ENCODE data around the gene PTPRK. TPM values are rescaled to one million over a fixed set of nuclear protein-coding genes. Genes with fewer than 3 reads are reported as not detected.

PTPRK gene
- total and polyA plus RNA-seq, 10 of the 15 experiments (the other 5 are each of a cell fraction or from before 2014, with no cell fraction given), result 0.23 to 1.9 (median 0.55) TPM

DNA sequence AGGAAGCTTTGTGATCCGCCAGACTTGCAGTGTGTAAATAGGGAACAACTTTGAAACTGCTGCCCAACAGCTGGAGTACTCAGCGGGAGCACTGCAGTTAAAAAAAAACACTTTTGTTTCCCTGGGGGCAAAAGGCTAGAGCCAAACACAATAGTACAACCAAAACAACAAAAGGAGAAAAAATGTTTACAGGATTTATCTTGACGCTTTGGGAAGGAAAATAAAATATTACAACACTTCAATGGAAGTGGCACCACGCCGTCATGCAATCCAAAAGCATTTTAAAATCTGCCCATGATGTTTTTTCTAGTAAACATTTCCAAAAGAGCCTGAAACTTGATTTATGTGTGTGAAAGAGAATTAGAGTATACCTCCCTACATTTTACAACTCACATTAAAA, 26.0 kb downstream of the PTPRK start (continued):
- TF ChIP-seq, protein P1, sequence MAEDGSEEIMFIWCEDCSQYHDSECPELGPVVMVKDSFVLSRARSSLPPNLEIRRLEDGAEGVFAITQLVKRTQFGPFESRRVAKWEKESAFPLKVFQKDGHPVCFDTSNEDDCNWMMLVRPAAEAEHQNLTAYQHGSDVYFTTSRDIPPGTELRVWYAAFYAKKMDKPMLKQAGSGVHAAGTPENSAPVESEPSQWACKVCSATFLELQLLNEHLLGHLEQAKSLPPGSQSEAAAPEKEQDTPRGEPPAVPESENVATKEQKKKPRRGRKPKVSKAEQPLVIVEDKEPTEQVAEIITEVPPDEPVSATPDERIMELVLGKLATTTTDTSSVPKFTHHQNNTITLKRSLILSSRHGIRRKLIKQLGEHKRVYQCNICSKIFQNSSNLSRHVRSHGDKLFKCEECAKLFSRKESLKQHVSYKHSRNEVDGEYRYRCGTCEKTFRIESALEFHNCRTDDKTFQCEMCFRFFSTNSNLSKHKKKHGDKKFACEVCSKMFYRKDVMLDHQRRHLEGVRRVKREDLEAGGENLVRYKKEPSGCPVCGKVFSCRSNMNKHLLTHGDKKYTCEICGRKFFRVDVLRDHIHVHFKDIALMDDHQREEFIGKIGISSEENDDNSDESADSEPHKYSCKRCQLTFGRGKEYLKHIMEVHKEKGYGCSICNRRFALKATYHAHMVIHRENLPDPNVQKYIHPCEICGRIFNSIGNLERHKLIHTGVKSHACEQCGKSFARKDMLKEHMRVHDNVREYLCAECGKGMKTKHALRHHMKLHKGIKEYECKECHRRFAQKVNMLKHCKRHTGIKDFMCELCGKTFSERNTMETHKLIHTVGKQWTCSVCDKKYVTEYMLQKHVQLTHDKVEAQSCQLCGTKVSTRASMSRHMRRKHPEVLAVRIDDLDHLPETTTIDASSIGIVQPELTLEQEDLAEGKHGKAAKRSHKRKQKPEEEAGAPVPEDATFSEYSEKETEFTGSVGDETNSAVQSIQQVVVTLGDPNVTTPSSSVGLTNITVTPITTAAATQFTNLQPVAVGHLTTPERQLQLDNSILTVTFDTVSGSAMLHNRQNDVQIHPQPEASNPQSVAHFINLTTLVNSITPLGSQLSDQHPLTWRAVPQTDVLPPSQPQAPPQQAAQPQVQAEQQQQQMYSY (CRISPR knock-in tag; IDR thresholded peaks at IDR 0.05), result no peak
- TF ChIP-seq BRCA1 (IDR thresholded peaks at IDR 0.05; ENCODE audit: low read depth, low read length) (no peak), CBX3 (IDR thresholded peaks at IDR 0.05; ENCODE audit: borderline replicate concordance, low read depth) (no peak), EZH2 (IDR thresholded peaks at IDR 0.05; ENCODE audit: borderline replicate concordance, control insufficient read depth, low read depth, low read length) (no peak), BCL11A (IDR thresholded peaks at IDR 0.05; ENCODE audit: low read depth, low read length) (no peak), MEF2A (IDR thresholded peaks at IDR 0.05; ENCODE audit: insufficient read depth, low read depth, low read length) (no peak), TCF12 (IDR thresholded peaks at IDR 0.05; ENCODE audit: low read depth, low read length) (no peak)

- Histone ChIP-seq H3K27ac (ENCODE audit: control insufficient read depth, insufficient read depth) (no peak overlapping the region), H3K4me3 (no peak overlapping the region), H3K79me2 (ENCODE audit: control insufficient read depth, insufficient read depth, low read length) (no peaks in the 10 kb centered on the region), H3K4me2 (ENCODE audit: control insufficient read depth, insufficient read depth) (no peak overlapping the region), H3K9ac (ENCODE audit: control insufficient read depth, insufficient read depth, low read length) (no peak overlapping the region), H3K36me3 (ENCODE audit: control insufficient read depth in 2 of 2, insufficient read depth in 2 of 2, low read length in 1 of 2) (no peaks in the 10 kb centered on the region), H4K20me1 (ENCODE audit: control insufficient read depth, insufficient read depth) (no peaks in the 10 kb centered on the region), H3K9me3 (replicated peaks; ENCODE audit: control insufficient read depth, insufficient read depth, low read length) (no peaks in the 10 kb centered on the region), H3K4me1 (ENCODE audit: control insufficient read depth, insufficient read depth, low read length) (no peaks in the 10 kb centered on the region), H3K27me3 (replicated peaks in 1 of 2; ENCODE audit: control insufficient read depth in 2 of 2, insufficient read depth in 2 of 2, low read length in 1 of 2) (no peaks in the 10 kb centered on the region), H2AFZ (ENCODE audit: control insufficient read depth, low read depth, low read length) (no peak overlapping the region)
- BruUV-seq (replicated peaks), result no TSS peak
- ATAC-seq (peak; percentile 23; the same call in 2 of the 3 replicates), FAIRE-seq (no peak), DNase-seq (ENCODE audit: low read depth, low spot score) (no peak)
- SMC1A ChIA-PET (ENCODE audit: uncharacterized antibody, unreplicated experiment), result no interaction called here
- POLR2A ChIA-PET, result no interaction called here
- RAD21 ChIA-PET (ENCODE audit: unreplicated experiment), result no interaction called here
- TF ChIP-seq BMI1 (IDR thresholded peaks at IDR 0.05; ENCODE audit: borderline replicate concordance) (no peak), HDAC2 (IDR thresholded peaks at IDR 0.05) (no peak), JUND (IDR thresholded peaks at IDR 0.05; ENCODE audit: low read depth, low read length) (no peak)
- TF ChIP-seq, protein P2, sequence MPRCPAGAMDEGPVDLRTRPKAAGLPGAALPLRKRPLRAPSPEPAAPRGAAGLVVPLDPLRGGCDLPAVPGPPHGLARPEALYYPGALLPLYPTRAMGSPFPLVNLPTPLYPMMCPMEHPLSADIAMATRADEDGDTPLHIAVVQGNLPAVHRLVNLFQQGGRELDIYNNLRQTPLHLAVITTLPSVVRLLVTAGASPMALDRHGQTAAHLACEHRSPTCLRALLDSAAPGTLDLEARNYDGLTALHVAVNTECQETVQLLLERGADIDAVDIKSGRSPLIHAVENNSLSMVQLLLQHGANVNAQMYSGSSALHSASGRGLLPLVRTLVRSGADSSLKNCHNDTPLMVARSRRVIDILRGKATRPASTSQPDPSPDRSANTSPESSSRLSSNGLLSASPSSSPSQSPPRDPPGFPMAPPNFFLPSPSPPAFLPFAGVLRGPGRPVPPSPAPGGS (IDR thresholded peaks at IDR 0.05; ENCODE audit: borderline replicate concordance, insufficient read depth, low read depth, low read length, poor library complexity, severe bottlenecking), result no peak
- TF ChIP-seq, protein P3, sequence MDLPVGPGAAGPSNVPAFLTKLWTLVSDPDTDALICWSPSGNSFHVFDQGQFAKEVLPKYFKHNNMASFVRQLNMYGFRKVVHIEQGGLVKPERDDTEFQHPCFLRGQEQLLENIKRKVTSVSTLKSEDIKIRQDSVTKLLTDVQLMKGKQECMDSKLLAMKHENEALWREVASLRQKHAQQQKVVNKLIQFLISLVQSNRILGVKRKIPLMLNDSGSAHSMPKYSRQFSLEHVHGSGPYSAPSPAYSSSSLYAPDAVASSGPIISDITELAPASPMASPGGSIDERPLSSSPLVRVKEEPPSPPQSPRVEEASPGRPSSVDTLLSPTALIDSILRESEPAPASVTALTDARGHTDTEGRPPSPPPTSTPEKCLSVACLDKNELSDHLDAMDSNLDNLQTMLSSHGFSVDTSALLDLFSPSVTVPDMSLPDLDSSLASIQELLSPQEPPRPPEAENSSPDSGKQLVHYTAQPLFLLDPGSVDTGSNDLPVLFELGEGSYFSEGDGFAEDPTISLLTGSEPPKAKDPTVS (IDR thresholded peaks at IDR 0.05; ENCODE audit: low read depth, low read length), result no peak
- CTCF ChIA-PET, result no interaction called here
- intact Hi-C loops (cut with micrococcal nuclease; ENCODE audit: unreplicated experiment) (no loop called here), in situ Hi-C loops (cut with MboI) (no loop called here)
- WGBS (ENCODE audit: insufficient coverage, insufficient replicate concordance, low lambda C conversion rate, missing lambda C conversion rate), result 22% methylated on average over 4 of the region's 4 CpGs
Observed at GRCh38 chr6:128493877-128494276, 26.5 kb downstream of the PTPRK start.

All from GM12878 (cell line).